ENCODE measurements around the gene NRP2.

NRP2 gene

GRCh38 chr2:205732314-205732713 is 50.0 kb downstream of the NRP2 start:
- no peak for DNase-seq (ENCODE audit: low read depth)

GRCh38 chr2:205733082-205733481 is 50.8 kb downstream of the NRP2 start:
- no peak for DNase-seq (ENCODE audit: low read depth)

DNA sequence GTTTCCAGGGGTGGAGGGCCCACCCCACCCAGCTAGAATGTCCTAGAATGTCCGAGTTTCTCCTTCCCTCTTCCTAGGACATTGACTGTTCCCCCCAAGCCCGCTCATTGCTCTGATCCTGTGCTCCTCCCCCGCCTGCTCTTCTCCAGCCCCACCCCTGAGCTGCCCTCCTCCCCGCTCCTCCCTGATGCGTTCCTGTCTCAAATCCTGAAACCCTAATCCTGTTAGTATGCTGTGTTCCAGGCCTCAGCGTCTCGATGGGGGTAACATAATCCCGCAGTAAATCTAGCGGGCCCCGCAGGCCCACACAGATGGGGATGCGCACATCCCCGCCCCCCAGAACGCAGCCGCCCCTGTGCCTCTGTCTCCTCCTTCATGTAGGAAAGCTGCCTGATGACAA is 51.3 kb downstream of the NRP2 start:
- no peak for DNase-seq (ENCODE audit: low read depth)

- peak; percentile 61 for DNase-seq (ENCODE audit: low read depth)
These were observed 52.2 kb downstream of the NRP2 start for GRCh38 chr2:205734436-205735037.

DNA sequence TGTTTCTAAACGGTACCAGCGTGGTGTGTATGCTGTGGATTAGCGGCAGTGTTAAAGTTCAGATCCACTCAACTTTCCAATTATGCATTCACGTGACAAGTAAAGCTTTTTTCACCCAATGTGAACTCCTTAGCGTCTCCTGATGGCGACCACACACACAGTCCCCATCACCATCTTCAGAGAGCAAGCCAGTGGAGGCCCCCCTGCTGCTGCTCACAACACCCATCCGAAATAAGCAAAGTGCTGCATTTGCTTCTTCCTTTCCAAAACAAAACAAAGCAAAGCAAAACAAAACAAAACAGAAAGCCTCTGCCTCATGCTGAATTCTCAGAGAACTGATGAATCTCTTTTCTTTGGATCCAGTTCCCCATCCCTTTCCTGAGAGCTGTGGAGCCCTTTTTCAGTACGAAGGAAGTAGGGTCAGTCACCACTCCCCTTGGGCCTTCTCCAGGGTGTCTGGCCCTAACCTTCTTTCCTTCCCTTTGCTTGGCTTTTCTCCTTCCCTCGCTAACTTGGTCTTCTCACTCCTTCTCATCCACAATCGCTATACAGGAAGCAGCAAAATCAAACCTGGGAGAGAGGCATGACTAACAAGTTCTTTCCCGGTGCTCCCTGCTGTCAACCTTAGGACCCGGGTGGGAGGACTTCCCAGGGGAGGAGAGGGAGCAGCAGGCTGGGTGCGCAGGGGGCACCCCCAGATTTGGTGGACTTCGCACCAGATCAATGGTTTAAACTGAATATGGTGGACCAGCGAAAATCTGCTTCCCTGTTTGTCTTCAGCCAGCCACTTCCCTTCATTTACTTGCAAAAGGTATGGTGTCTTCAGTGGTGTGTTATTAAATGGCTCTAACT is 56.0 kb downstream of the NRP2 start:
- no peak for DNase-seq (ENCODE audit: low read depth)

- DNase-seq (ENCODE audit: low read depth), result no peak
These were observed 57.3 kb downstream of the NRP2 start for GRCh38 chr2:205739620-205740019.

DNA sequence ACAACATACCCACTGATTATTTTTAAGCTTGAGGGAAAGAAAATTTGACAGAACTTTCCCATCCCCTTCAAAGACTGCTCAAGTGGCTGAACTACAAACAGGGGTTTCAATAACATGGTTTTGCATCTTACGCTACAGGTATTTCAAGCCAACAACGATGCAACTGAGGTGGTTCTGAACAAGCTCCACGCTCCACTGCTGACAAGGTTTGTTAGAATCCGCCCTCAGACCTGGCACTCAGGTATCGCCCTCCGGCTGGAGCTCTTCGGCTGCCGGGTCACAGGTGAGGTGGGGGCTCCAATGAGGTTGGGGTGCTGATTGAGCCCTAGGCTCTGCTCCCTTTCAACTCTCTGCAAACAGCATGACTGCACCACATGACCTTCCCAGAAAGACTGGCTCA is 58.1 kb downstream of the NRP2 start:
- no peak for DNase-seq (ENCODE audit: low read depth)

DNA sequence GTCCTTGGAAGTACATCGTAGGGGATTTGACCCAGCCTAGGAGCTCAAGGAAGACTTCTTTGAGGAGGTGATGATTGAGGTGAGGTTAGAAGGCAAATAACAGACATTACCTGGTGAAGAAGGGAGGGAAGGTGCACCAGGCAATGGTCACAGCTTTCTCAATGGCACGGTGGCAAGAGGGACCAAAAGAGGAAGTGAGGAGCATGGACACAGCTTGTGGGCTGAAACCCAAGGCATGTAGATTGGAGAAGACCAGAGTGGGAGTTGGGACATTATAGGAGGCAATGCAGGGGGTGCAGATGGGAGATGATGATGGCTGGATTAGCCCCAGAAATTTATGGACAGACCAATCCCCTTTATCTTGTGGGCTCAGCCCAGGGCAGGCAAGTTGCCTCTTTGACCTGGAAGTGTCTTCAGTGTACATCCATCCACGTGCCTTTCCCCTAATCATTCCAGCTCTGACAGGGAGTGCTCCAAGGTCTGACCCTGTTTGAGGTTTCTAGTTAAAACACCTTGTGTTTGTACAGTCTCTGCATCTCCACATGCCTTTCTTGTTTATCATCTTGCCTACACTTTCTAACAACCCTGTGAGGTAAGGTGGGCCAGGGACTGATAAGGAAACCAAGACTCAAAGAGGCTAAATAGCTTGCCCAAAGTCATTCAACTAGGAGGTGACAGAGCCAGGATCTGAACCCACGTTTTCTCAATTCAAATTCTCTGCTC is 59.1 kb downstream of the NRP2 start:
- DNase-seq (ENCODE audit: low read depth), result no peak

DNA sequence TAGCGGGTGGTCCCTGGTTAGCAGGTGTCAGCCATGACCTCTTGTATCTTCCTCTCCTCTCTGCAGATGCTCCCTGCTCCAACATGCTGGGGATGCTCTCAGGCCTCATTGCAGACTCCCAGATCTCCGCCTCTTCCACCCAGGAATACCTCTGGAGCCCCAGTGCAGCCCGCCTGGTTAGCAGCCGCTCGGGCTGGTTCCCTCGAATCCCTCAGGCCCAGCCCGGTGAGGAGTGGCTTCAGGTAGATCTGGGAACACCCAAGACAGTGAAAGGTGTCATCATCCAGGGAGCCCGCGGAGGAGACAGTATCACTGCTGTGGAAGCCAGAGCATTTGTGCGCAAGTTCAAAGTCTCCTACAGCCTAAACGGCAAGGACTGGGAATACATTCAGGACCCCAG is 60.8 kb downstream of the NRP2 start:
- DNase-seq (ENCODE audit: low read depth), result no peak

DNA sequence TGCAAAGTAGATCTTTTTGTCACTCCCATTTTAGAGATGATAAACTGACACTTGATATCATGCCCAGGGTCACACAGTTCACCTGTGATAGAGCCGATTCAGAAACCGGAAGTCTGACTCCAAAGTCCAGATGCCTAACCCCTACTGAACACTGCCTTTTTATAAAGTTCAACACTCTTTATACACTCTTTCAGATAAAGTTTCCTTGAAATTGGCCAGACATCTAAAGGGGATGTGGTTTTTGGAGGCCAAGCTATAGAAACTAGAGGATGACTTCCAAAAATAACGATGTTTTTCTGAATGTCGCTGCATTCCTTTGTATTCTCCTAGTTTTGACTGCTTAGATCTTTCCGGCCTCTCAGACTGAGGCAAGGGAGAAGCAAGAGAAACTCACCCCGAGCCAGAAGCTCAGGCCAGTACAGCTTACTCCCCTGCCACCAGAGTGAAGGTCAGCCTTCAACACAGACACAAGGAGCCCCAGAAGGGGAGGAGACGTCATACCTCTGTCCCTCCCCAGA is 61.8 kb downstream of the NRP2 start:
- no peak for DNase-seq (ENCODE audit: low read depth)

DNA sequence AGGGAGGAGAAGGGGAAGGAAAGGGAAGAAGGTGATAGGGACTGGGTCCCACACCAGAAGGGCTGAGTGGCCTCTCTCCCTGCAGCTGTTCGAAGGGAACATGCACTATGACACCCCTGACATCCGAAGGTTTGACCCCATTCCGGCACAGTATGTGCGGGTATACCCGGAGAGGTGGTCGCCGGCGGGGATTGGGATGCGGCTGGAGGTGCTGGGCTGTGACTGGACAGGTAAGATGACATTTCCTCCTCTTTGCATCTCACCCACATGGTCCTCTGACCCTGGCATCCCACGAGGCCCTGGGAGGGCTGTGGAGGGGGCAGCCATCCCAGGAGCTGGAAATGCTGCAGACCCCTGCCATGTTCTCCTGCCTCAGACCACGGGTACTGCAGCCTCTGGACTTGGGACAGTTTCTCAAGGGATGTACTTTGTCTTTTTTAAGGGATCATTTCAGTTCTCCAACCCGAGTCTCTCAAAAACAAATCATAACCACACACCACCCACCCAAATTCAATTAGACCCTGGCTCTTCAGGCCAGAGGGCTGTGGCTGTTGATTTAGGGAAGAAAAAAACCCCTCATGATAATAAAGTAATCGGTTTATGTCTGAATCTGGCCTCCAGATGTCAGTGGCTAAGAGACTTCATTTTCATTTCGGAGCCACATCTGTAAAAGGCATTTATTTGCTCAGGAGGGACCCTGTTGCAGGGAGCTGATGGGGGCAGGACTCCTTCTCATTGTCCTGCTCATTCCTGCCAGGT is 63.5 kb downstream of the NRP2 start:
- DNase-seq (ENCODE audit: low read depth), result no peak

GRCh38 chr2:205746420-205746785 is 64.1 kb downstream of the NRP2 start:
- no peak for DNase-seq (ENCODE audit: low read depth)

DNA sequence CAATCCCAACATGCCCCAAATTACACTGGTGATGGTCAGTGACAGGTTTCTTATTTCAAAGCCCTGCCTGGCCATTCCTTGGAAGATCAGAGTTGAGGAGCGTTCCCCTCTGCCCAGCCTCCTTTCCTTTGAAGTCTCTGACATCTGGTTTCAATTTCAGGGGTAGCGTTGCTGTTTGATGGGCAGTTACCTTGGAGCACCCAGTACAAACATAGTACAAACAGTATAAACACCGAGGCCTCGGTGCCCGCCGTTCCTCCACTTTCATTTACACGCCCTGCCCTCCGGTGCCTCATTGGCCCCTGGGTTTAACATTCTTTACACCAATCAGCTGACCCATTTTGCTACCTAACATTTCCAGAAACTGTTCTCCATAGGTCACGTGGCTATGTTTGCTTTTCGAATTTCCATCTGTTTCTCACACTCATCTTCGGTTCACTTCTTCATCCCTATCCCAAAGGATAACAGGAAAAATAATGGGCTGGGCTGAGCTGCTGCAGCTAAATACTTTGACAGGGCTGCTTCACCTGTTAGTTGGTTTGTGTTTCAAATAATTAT is 65.6 kb downstream of the NRP2 start:
- no peak for DNase-seq (ENCODE audit: low read depth)

DNA sequence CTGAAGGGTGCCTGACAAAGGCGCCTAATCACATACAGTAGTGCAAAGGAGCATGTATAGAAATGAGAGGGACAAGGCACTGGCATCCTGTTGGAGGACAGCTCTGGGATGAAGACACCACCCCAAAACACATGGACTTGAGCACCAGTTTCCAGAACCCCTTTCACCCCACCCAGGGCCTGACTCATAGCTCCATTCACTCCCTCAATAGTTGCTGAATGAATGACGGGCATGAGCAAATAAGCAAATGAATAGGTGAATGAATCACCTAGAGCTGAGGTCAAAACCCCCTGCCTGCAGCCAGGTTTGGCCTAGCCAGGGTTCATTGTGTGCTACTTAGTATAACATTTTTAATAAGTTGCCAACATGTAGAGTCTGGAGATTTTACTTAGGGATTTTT is 66.3 kb downstream of the NRP2 start:
- DNase-seq (ENCODE audit: low read depth), result no peak

DNA sequence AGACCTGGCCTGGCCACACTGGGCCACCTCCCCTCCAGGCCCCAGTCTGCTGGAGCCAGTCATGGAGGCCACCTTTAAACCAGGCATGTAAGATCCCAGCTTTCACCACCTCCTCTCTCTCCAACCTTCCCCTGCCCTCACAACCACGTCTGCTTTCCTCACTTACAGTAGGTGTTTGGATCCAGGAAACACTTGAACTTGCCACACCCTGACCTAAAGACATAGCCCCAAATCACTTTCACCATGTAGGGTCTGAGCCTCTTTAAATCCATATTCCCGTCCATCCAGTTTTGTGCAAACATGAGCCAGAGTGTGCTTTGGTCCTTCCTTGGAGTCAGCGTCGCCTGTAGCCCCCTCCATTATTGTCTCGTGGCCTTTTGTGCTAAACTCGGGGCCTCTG is 66.8 kb downstream of the NRP2 start:
- DNase-seq (ENCODE audit: low read depth), result no peak

GRCh38 chr2:205750797-205751196 is 68.5 kb downstream of the NRP2 start:
- no peak for DNase-seq (ENCODE audit: low read depth)

GRCh38 chr2:205751569-205752031 is 69.3 kb downstream of the NRP2 start:
- DNase-seq (ENCODE audit: low read depth), result no peak

- no peak for DNase-seq (ENCODE audit: low read depth)
These were observed 70.1 kb downstream of the NRP2 start for GRCh38 chr2:205752296-205752820.

DNA sequence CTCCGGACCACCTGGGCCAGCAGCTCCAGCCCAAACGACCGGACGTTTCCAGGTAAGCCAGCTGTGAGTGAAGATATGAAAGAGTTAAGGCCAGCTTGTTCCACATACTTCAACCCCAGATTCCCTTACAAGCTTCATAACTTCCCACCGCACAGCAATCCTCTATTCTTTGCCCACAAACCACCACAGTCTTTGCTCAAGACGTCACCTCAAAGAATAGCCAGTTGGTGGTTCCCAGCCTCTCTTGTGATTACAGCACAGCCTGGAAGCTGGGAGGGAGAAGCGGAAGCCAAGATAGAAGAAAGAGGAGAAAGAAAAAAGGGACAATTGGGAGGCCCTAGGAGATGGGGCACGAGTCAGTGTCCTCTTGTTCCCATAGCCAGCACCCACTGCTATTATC is 70.6 kb downstream of the NRP2 start:
- no peak for DNase-seq (ENCODE audit: low read depth)

- no peak for DNase-seq (ENCODE audit: low read depth)
These were observed 72.1 kb downstream of the NRP2 start for GRCh38 chr2:205754285-205754923.

- DNase-seq (ENCODE audit: low read depth), result peak; percentile 63
These were observed 72.6 kb downstream of the NRP2 start for GRCh38 chr2:205754924-205755321.

All from GM04503 (cell line).